NCI-H1436 treated with DMSO at 0.1 percent for 48 hours (cell line): ENCODE results near the gene BLVRB.
"Not testable (repeated sequence)": the region's sequence is repeated elsewhere in the genome, so short reads cannot be mapped to it uniquely, and the experiment has no call there.

Experiments
- DNase-seq: peaks from one replicate; lab custom pipeline; 2025; lab: John Stamatoyannopoulos, UW

BLVRB gene

DNA sequence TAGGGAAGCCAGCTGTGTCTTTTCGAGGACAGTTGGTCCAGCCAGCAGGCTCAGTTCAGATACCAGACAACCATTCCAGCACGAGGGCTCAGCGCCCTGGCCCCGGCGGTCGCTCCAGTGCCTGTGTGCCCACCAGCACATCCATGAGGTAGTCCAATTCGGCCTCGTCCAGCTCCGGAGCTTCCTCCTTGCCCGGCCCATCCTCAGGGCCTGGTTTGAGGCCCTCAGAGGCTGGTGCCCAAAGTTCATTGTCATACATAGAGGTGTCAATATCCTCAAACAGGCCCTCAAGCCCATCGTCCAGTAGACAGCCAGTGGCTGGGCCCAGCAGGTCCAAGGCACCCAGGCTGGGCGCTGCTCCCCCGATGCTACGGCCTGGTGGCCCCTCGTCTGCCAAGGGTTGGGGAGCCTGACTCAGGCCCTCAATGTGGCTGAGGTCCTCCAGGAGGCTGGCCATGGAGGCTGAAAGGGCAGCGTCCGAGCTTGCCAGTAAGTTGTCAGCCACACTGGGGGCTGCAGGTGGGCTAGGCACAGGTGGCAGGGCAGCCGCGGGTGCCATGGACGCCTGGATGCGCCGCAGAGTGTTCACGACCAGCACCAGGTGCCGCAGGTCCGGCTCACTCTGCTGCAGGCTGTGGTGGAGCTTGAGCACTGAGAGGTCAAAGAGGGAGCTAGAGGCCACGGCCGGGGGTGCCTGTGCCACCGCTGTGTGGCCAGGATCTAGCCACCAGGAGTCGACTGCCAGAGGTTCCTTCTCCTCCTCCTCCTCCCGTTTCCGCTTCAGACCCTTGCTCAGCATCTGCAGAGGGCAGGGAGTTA is 42.6 kb downstream of the BLVRB start:
- no peak for DNase-seq

DNA sequence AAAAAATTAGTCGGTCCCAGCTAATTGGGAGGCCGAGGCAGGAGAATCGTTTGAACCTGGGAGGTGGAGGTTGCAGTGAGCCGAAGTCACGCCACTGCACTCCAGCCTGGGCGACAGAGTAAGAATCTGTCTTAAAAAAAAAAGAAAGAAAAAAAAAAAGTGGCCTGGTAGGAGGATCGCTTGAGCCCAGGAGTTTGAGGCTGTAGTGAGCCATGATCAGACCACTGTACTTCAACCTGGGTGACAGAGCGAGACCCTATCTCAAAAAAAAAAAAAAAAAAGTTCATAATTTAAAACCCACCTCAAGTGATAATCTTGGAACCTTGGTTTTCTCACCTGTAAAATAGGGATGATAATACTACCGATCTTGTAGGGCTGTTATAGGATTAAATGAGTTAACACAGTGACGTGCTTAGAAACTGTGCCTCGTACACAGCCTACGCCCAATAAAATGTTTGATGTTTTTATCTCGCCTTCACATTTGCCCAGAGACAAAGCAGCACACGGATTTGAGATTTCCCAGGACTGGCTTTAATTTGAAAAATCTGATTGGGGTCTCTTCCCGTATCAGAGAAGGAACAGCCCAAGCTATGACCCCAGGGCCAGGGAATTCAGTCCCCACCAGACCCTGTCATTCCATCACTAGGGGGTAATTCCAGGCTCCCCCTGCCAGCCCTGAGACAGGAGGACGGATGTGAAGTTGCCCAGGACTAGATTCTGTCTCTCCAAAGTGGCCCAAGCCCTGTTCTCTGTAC is 43.4 kb downstream of the BLVRB start:
- no peak for DNase-seq

- no peak for DNase-seq
Measured at GRCh38 chr19:40420766-40421765, 44.5 kb downstream of the BLVRB start.

- DNase-seq: no peak
Measured at GRCh38 chr19:40420451-40420765, 45.1 kb downstream of the BLVRB start.

DNA sequence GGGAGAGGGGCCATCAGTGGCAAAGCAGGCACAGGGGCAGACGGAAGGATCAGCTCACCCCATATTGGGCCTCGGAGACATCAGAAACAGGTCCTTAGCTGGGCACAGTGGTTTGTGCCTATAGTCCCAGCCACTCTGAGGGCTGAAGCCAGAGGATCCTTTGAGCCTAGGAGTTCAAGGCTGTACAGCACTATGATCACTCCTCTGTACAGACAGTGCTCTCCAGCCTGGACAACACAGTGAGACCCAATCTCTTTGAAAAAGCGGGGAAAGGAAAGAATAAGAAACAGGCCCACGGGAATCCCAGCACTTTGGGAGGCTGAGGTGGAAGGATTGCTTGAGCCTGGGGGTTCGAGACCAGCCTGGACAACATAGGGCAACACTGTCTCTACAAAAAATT is 45.8 kb downstream of the BLVRB start:
- DNase-seq: no peak

GRCh38 chr19:40419066-40419612 is 46.4 kb downstream of the BLVRB start:
- DNase-seq: no peak

- no peak for DNase-seq
Measured at GRCh38 chr19:40418040-40418439, 47.5 kb downstream of the BLVRB start.

- no peak for DNase-seq
Measured at GRCh38 chr19:40417643-40417981, 47.9 kb downstream of the BLVRB start.

DNA sequence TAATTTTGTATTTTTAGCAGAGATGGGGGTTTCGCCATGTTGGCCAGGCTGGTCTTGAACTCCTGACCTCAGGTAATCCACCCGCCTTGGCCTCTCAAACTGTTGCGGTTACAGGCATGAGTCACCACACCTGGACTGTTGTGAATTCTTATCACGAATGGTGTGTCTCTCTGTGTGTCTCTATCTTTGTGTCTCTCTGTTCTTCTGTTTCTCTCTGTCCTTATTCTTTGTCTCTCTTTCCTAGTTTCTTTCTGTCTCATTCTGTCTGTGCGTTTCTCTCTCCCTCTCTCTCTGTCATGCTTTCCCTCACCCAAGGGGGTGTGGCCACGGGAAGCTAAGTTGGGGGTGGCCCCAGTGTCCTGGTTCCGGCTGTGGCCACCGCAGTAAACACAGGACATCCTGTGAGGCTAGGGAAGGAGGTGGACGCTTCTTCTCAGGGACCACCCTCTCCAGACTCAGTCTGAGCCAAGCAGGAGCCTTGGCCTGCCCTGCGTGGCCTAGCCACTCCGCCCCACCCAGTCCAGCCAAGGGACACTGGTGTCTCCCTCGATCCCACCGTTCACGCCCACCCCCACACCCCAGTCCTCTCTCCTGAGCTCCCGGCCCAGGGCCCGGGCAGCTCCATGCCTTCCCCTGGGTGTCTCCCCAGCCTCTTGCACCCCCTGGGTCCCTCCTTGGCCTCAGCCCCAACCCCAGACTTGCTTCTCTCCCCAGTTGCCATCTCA is 48.5 kb downstream of the BLVRB start:
- DNase-seq: no peak

DNA sequence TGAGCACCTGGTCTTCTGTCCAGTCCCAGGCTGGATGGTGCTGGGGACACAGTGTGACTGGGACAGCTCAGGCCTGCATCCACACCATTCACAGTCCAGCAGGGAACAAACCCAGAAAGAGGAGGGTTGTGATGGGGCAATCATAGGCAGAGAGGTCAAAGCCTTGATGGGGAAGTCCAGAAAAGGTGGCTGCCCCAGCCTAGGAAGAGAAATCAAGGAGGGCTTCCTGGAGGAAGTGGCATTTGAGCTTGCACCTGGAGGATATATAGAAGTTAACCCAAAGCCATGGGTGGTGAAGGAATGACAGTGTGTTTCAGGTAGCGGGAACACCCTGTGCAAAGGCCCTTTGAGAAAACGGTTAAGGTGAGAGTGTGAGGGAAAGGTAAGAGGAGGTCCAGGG is 49.8 kb downstream of the BLVRB start:
- no peak for DNase-seq

DNA sequence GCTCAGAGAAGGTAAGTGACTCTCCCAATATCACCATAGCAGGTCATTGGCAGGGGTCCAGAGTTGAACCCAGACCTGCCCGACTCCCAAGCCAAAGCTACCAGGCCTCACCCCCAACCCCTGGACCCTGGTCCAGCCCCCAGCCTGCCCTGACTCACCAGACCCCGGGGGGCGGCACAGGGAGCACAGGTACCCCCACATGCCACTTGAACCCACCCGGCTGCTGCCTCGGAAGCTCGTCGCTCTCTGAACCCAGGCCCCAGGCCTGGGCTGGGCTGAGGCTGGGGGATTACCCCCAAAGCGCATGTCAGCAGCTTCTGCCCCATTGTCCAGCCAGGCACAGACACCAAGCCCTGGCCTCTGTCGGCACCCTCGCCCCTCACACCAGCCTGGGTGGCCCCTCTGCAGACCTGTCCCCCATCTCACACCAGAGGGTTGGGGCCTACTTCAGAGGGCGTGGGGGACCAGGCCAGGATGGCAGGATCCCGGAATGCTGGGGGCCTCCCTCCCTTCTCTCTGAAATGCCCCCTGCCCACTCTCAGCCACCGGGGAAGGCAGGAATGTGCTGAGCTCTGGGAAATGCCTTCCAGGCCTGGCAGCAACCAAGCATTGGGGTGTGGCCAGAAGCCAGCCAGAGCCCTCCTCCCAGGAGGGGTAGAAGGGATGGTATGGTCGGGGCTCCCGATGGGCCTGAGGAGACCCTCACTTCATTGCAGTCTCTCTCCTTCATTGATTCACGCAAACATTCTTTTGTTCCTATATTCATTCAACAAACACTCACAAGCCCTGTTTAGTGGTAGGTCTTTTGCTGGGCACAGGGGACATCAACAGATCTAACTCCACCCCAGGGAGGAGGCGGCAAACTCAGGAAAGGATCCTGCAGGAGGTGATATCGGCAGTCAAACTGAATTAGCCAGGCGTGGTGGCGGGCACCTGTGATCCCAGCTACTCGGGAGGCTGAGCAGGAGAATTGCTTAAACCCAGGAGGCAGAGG is 50.7 kb downstream of the BLVRB start:
- DNase-seq: no peak

DNA sequence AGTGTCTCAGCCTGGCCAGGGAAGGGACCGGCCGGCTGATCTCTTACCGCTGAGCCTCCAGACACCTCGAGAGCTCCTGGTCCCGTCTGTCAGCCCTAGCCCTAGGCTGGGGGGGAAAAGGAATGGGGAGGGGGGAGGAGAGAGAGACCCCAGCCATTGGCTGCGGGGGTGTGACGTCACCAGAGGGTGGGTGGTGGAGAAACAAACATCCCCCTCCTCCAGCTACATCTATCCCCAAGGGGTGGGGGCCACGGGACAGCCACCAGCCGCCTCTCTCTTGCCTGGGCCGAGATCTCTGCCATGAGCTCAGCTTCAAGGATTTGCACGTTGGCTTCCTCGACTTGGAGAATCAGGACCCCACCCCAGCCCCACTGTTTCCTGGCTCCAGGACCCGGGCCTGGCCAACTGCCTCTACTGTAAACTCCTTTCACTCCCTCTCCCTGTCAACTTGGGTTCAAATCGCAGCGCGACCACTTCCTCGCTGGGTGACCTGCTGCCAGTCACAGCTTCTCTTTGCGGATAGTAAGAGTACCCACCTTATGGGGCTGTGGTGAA is 52.2 kb downstream of the BLVRB start, which contains the start of gene PRX:
Gene PRX, minus strand, starts transcription at position 88 of the 555 bp plus-strand sequence. CDS start 5,446 bp downstream, outside the sequence.
- no peak for DNase-seq

DNA sequence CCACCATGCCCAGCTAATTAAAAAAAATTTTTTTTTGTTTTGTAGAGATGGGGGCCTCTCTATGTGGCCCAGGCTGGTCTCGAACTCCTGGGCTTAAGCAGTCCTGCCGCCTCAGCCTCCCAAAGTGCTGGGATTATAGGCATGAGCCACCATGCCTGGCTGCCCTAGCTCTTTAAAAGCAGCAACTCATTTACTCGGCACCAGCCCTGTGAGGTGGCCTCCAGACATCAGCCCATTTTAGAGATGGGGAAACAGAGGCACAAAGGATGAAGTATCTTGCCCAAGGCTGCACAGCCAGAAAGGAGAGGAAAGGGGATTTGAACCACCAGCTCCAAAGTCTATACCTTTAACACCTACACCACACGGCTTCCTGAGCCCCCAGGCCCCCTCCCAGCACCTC is 52.7 kb downstream of the BLVRB start:
- DNase-seq: no peak

DNA sequence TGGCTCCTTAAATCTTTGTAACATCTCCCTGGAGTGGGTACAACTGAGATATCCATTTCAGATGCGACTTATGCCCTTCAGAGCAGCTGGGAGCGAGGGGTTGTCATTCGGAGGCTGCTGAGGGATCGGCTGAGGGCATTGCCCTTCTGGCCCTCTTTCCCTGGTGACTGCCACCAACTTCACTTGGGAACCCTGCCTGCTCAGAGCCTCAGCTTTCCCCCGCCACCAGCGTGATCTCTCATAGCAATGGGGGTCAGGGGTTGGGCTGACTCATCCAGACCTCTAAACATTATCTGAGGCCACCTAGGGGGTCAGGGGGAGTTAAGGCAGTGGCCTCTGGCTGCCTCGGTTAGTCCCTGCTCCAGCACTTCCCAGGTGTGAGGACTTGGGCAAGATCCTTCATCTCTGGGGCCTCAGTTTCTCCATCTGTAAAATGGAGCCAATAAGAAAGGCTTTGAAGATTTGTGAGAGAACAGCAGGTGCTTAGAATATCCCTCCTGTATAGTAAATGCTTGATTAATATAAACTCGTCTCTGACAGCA is 53.5 kb downstream of the BLVRB start:
- DNase-seq: no peak

- DNase-seq: no peak
Measured at GRCh38 chr19:40411125-40411842, 54.3 kb downstream of the BLVRB start.

DNA sequence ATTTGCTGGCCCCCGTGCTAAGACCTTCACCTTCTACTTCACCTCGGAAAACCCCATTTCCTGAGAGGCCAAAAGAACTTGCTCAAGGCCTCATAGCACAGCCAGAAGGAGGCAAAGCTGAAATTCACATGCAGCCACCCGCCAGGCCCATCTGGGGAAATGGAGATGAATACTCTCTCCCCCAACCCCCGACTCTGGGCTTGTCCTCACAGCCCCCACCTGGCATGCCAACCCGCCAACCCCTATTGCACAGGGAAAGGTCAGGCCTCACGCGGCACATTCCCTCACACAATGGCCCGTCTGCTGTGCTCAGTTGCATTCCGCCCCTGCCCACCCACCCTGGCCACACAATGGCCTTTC is 55.5 kb downstream of the BLVRB start:
- DNase-seq: no peak

DNA sequence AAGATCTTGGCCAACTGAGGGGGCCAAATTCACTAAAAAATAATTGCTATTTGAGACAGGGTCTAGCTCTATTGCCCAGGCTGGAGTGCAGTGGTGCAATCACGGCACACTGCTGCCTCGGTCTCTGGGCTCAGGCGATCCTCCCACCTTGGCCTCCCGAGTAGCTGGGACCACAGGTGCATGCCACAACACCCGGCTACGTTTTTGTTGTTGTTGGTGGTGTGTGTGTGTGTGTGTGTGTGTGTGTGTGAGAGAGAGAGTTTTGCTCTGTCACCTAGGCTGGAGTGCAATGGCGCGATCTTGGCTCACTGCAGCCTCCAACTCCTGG is 57.0 kb downstream of the BLVRB start:
- not testable (repeated sequence) for DNase-seq

DNA sequence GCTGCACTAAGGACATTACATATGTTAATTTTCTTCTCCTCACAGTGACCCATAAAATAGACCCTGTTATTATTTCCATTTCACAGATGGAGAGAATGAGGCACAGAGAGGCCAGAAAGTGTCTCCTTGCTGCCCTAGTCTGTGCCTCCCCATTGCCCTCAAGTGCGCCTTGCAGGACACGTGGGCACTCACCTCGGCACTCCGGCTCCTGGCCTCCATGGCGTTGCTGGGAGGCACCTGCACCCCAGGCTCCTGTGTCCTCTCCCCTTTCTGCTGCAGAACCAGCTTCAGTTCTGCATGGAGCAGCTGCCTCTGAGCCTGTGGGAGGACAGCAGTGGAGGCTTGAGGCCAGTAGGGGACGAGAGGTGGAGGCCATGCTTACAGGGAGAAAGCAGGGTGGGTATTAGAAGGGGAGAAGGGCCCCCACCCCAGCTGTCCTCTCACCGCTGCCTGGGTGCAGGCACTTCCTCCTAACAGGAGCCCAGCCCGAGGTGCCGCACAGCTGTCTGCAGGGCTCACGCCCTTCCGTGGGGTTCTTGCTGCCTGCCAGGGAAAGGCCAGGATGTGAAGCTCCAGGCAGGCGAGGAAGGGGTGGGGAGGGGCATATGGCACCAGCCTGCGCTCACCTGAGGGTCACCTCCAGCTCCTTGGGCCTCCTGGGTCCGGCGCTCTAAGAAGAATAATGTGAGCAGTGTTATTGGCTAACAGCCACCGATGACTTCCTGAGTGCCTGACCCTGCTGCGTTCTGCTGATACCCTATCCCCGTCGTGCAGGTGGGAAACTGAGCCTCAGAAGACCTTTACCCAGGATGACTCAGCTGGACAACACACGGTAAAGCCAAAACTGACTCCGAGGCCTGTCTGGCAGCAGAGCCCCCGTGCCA is 57.6 kb downstream of the BLVRB start:
- DNase-seq: no peak
